Right ventricle myocardium inferior (tissue), 1 donor: Measurements from ENCODE around the gene SLC16A3. TPM values are rescaled to one million over a fixed set of nuclear protein-coding genes. Genes with fewer than 3 reads are reported as not detected.
"Not testable (repeated sequence)": the region's sequence is repeated elsewhere in the genome, so short reads cannot be mapped to it uniquely, and the experiment has no call there.

Source experiments
- ATAC-seq: fragments of 200-7000 bp; cut with Tn5 transposase; one replicate; pipeline ENCODE4 v1.9.1; 2020; ENCODE audit warnings: mild to moderate bottlenecking, moderate library complexity
- DNase-seq: peaks from one replicate; pipeline ENCODE4 v3.0.0; 2021; ENCODE audit errors: missing footprints
- intact Hi-C: fragments of 100-400 bp; cut with DNase I; formaldehyde crosslinking; loops from one replicate; pipeline ENCODE4 v1.11.0; 2022
- long read RNA-seq: library from polyadenylated mRNA; unstranded; transcript quantifications from one replicate; pipeline ENCODE4 v2.0.0, GENCODE V29; 2021
- total RNA-seq: library from RNA; stranded (reverse); fragmentation: NEBNext Ultra II Directional; extraction: Animal tissue kit (Norgen Biotek cat#: 25700); gene quantifications from one replicate; pipeline ENCODE4 v1.2.1, GENCODE V29; 2021
- donor health status: DM: no; HTN: yes; CAD: no; lungs with severe emphysema.

SLC16A3 gene
- 10.4 TPM for total RNA-seq
- long read RNA-seq, partial matches to known transcripts: 2 of 3 reads
- long read RNA-seq, other reads (novel, unspliced or antisense): 0 of 3 reads

- intact Hi-C loops: no loop called here
- DNase-seq (peak; percentile 93), ATAC-seq (no peak)
Measured at GRCh38 chr17:82228842-82229697, at the start of gene SLC16A3. Gene SLC16A3 (plus strand): TSS chr17:82229042. CDS start chr17:82236009, 6,967 bp downstream.

- DNase-seq (no peak), ATAC-seq (no peak)
- intact Hi-C loops: no loop called here
Measured at GRCh38 chr17:82179412-82179811, 49.4 kb upstream of the SLC16A3 start.

- ATAC-seq (no peak), DNase-seq (no peak)
- intact Hi-C loops: no loop called here
Measured at GRCh38 chr17:82179946-82180475, 48.8 kb upstream of the SLC16A3 start.

DNA sequence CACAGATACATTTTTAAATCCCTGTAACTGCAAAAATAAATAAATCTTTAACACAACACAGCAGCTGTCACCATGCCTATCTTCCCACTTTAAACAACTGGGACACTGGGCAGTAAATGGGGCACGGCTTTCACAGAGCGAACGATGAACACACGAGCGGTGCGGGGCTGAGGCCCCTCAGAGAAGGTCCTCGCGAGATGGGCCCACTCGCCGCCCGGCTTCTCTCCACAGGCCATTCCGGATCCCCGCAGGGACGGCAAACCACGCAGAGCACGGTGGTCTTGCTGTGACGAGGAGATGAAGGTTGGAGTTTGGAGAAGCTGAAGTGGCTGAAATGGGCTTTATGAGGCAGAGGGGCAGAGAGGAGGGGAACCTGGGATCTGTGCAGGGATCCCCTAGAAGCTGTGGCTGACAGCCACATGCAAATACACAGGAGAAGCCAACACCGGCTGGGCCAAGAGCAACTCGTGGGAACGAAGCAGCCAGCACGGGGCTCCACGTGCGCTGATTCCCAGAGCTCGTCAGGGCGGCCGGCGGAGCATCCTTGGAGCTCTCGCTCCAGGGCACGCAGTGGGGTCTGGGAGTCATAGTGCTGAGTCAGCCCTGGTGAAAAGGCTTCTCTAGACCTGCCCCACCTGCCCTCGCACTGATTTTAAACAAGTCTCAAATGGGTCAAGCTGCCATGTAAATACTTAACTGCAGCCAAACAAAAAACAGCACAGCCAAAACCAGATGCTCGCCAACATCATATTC is 47.9 kb upstream of the SLC16A3 start:
- no peak for ATAC-seq
- no peak for DNase-seq
- intact Hi-C loops: no loop called here

DNA sequence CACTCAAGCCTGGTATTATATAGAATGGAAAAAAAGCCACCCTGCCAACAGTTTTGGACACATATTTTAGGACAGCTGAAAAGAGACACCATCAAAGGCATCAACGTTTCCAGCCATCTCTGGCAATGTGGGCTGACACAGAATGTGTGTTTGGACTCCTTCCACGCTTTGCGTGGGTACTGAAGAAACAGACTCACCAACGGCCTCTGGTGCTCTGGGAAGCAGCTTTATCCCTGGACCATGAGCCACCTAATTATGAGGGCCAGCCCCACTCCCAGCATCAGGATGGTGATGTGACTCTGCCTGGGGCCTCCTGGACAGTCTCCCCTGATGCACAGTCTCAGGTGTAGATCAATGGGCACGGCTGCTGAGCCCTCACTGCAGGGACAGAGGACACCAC is 44.1 kb upstream of the SLC16A3 start:
- no peak for DNase-seq
- no peak for ATAC-seq
- intact Hi-C loops: no loop called here

DNA sequence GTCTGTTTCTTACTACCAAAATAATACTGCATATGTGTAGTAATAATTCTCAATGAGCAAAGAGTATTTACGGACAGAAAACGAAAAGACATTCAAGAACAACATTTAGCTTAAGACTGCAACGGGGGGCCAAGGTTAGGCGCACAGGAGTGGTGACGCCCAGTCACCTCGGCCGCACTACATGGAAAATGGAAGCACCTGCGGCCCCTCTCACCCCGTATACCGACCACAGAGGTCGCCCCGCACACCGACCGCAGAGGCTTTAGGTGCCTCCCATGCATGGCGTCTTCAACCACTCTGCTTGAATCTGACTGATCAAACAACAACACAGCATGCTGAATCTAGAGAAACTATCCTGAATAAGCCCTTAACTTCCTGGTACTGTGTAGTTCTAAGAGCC is 42.6 kb upstream of the SLC16A3 start:
- no peak for ATAC-seq
- intact Hi-C loops: no loop called here
- no peak for DNase-seq

- DNase-seq: no peak
- intact Hi-C loops: no loop called here
Measured at GRCh38 chr17:82187500-82187899, 41.3 kb upstream of the SLC16A3 start.

DNA sequence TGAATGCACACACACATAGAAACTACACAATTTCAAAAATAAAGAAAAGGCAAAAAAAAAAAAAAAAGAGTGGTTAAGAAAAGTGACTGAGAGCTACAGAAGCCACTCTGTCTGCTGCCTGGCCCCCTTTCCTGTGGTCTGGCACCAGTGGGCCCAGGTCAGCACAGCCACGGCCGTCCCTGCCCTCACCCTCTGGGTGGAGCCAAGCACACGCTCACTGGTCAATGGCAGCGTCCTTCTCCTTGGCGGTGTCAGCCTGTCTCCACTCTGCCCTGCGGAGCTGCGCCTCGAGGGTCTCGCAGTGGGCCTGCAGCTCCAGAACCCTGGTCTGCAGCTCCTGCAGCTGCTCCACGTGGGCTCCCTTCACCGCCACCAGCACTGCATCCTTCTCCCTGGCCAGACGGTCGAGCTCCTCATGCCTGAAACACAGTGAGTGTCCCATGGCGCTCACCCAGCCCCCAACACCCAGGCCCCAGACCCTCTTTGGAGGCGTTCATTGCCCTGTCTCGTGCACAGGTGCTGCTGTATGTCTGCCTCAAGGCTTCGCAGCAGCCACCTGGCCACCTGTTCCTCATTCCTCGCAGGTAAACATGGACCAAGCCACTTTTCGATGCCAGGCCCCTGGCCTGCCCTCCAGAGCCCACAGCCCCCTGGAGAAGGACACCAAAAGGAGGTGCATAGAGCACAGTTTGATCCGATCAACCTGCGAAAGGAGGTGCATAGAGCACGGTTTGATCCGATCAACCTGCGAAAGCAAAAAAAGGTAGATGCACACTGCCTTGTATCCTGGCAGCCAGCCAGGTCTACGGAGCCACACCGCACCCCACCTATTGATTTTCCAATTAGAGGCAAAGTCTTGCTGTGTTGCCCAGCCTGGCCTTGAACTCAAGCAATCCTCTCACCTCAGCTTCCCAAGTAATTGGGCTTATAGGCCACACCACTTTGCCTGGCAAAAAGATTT is 40.6 kb upstream of the SLC16A3 start:
- no peak for DNase-seq
- ATAC-seq: no peak
- intact Hi-C loops: no loop called here

More at GRCh38 chr17:82187500-82187899, 41.3 kb upstream of the SLC16A3 start:
- no peak for ATAC-seq

- DNase-seq, intact Hi-C loops, ATAC-seq: not testable (repeated sequence)
Measured at GRCh38 chr17:82193050-82193449, 35.8 kb upstream of the SLC16A3 start.

GRCh38 chr17:82193520-82194220 is 35.2 kb upstream of the SLC16A3 start:
- DNase-seq (no peak), ATAC-seq (peak; percentile 37)
- intact Hi-C loops: no loop called here

- ATAC-seq (no peak), DNase-seq (no peak)
- intact Hi-C loops: no loop called here
Measured at GRCh38 chr17:82194765-82195164, 34.1 kb upstream of the SLC16A3 start.

DNA sequence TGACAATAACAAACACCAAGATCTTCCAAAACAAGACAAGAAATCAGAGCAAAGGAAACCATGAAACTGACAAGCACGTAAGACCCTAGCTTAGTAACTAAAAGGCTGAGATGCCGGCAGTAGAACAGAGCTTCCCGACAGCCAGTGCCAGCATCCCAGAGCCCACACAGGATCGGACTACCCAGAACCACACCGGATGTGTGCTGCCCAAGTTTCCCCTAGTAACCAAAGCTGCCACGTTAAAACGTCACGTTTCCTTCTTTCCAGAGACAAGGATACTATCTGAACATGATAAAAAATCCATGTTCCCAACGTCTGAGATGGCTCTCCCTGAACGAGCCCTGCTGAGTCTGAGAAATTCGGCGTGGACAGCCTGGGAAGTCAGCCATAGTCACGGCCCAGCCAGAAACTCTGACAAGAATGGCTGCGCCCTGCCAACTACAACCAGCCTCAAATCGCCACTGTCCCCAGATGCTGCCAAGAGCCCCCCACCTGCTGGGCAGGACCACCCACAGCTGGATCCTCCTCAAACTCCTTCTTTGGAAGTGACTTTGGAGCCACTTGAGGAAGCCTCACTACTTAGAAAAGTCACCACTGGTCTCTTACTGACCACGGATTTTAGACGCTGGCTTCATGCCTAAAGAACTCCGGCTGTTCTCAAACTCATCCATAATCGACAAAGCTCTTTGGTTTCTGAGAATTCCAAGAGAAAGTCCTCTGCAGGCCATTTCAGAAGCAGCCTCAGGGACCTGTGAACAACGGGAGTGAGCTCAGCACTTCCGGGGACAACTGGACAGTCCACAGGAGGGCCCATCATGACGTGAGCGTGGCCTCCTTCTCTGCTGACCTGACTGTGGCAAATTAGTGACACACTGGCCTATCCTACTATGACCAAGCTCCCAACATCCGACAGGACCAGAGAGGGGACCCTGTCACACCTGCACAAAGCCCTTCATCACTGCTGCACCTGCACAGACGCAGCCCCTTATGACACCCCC is 32.9 kb upstream of the SLC16A3 start:
- intact Hi-C loops: no loop called here
- peak; percentile 65 for ATAC-seq
- no peak for DNase-seq

- DNase-seq (no peak), ATAC-seq (no peak)
- intact Hi-C loops: no loop called here
Measured at GRCh38 chr17:82198092-82198491, 30.8 kb upstream of the SLC16A3 start.

DNA sequence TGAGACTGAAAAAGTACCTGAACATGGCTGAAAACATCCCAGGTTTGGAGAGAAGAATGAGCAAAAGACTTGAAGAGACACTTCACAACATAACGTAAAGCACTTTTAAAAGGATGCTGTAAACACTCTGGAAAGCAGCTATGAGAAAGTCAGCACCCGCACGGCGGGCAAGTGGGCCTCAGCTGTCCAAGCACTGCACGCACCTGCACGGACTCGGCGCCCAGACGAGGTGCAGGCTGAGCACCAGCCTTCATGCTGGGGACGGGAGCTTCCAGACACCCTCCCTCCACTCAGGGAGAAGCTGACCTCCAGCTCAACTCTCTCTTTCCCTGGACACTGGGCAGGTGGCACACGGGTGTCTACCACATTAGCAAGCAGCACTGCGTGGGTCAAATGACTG is 29.3 kb upstream of the SLC16A3 start:
- intact Hi-C loops: no loop called here
- DNase-seq (no peak), ATAC-seq (no peak)

GRCh38 chr17:82200135-82200534 is 28.7 kb upstream of the SLC16A3 start:
- intact Hi-C loops: no loop called here
- ATAC-seq (no peak), DNase-seq (no peak)

- intact Hi-C loops: no loop called here
- DNase-seq (no peak), ATAC-seq (no peak)
Measured at GRCh38 chr17:82200743-82201497, 27.9 kb upstream of the SLC16A3 start.
